ENCODE measurements around the gene EXOSC10.
"Not testable (repeated sequence)": the region's sequence is repeated elsewhere in the genome, so short reads cannot be mapped to it uniquely, and the experiment has no call there.

The EXOSC10 gene

GRCh38 chr1:11041048-11041447 is 58.6 kb downstream of the EXOSC10 start:
- no peak overlapping the region for H3K4me3 ChIP-seq (ENCODE audit: low read depth, low read length)
- DNase-seq (ENCODE audit: low read depth) = no peak
- no peak for TF ChIP-seq POLR2A (IDR thresholded peaks at IDR 0.05; ENCODE audit: extremely low read depth, insufficient read length)
- TF ChIP-seq MYC (IDR thresholded peaks at IDR 0.05; ENCODE audit: low read depth, low read length) = no peak
- no peak for TF ChIP-seq CTCF (IDR thresholded peaks at IDR 0.05; ENCODE audit: low read depth, low read length)
- TF ChIP-seq MAX (IDR thresholded peaks at IDR 0.05; ENCODE audit: low read depth, low read length) = no peak

GRCh38 chr1:11040105-11040429 is 59.6 kb downstream of the EXOSC10 start:
- H3K4me3 ChIP-seq (ENCODE audit: low read depth, low read length); DNase-seq (ENCODE audit: low read depth): not testable (repeated sequence)

- DNase-seq (ENCODE audit: low read depth) = no peak
- TF ChIP-seq MAX (IDR thresholded peaks at IDR 0.05; ENCODE audit: low read depth, low read length) = no peak
- no peak for TF ChIP-seq POLR2A (IDR thresholded peaks at IDR 0.05; ENCODE audit: extremely low read depth, insufficient read length)
- TF ChIP-seq CTCF (IDR thresholded peaks at IDR 0.05; ENCODE audit: low read depth, low read length) = no peak
- H3K4me3 ChIP-seq (ENCODE audit: low read depth, low read length) = no peak overlapping the region
These were observed 60.1 kb downstream of the EXOSC10 start for GRCh38 chr1:11039351-11040104.

- no peak for TF ChIP-seq MYC (IDR thresholded peaks at IDR 0.05; ENCODE audit: low read depth, low read length)
- peak; percentile 88 for TF ChIP-seq CTCF (IDR thresholded peaks at IDR 0.05; ENCODE audit: low read depth, low read length)
- peak; percentile 38; the same call in 1 of the 2 replicates for TF ChIP-seq MAX (IDR thresholded peaks at IDR 0.05; ENCODE audit: low read depth, low read length)
- TF ChIP-seq POLR2A (IDR thresholded peaks at IDR 0.05; ENCODE audit: extremely low read depth, insufficient read length) = no peak
- peak; percentile 88 for DNase-seq (ENCODE audit: low read depth)
- no peak overlapping the region for H3K4me3 ChIP-seq (ENCODE audit: low read depth, low read length)
These were observed 61.9 kb downstream of the EXOSC10 start for GRCh38 chr1:11037740-11038182.

GRCh38 chr1:11037019-11037739 is 62.5 kb downstream of the EXOSC10 start:
- not testable (repeated sequence) for H3K4me3 ChIP-seq (ENCODE audit: low read depth, low read length); DNase-seq (ENCODE audit: low read depth)

GRCh38 chr1:11031624-11032262 is 67.9 kb downstream of the EXOSC10 start:
- TF ChIP-seq POLR2A (IDR thresholded peaks at IDR 0.05; ENCODE audit: extremely low read depth, insufficient read length) (no peak), CTCF (IDR thresholded peaks at IDR 0.05; ENCODE audit: low read depth, low read length) (no peak), MAX (IDR thresholded peaks at IDR 0.05; ENCODE audit: low read depth, low read length) (no peak), MYC (IDR thresholded peaks at IDR 0.05; ENCODE audit: low read depth, low read length) (no peak)
- no peak overlapping the region for H3K4me3 ChIP-seq (ENCODE audit: low read depth, low read length)
- DNase-seq (ENCODE audit: low read depth) = no peak

Data from NB4 (cell line).